Neural cell (in vitro differentiated cells): Measurements from ENCODE around the gene FAM151B. TPM values are rescaled to one million over a fixed set of nuclear protein-coding genes. Genes with fewer than 3 reads are reported as not detected.

Source experiments
- H2AFZ ChIP-seq: fragments of 200-600, 300-800 bp; sonication (generic), shearing (Covaris generic); 2 replicates; pipeline ENCODE4 v1.6.0; 2014; ENCODE audit warnings: low read depth, mild to moderate bottlenecking, antibody characterized with exemption, low read length, moderate library complexity
- H3F3A ChIP-seq: fragments of 200-600 bp; shearing (Covaris generic); 2 replicates; pipeline ENCODE4 v1.6.1; 2016; ENCODE audit warnings: mild to moderate bottlenecking, moderate library complexity, mixed read lengths, antibody characterized with exemption, low read length; ENCODE audit not compliant: insufficient read depth, poor library complexity, severe bottlenecking
- H3K27ac ChIP-seq: fragments of 200-600, 300-800 bp; sonication (generic), shearing (Covaris generic); 2 replicates; pipeline ENCODE4 v1.5.1; 2014; ENCODE audit warnings: mild to moderate bottlenecking, low read length, moderate library complexity
- H3K27me3 ChIP-seq: fragments of 300-800, 200-600 bp; sonication (generic), shearing (Covaris generic); 2 replicates; pipeline ENCODE4 v1.6.0; 2014; ENCODE audit warnings: mild to moderate bottlenecking, low read depth, low read length, moderate library complexity; ENCODE audit not compliant: insufficient read depth
- H3K36me3 ChIP-seq: fragments of 300-800, 200-600 bp; sonication (generic), shearing (Covaris generic); 2 replicates; pipeline ENCODE4 v1.5.1; 2014; ENCODE audit warnings: mild to moderate bottlenecking, antibody characterized with exemption, low read length, moderate library complexity; ENCODE audit not compliant: insufficient read depth
- H3K4me2 ChIP-seq: fragments of 300-800, 200-600 bp; sonication (generic), shearing (Covaris generic); 2 replicates; pipeline ENCODE4 v1.6.0; 2014; ENCODE audit warnings: mild to moderate bottlenecking, low read length
- H3K4me3 ChIP-seq: fragments of 300-800, 200-600 bp; sonication (generic), shearing (Covaris generic); 2 replicates; pipeline ENCODE4 v1.5.1; 2014; ENCODE audit warnings: mild to moderate bottlenecking, low read length, moderate library complexity
- H3K79me2 ChIP-seq: fragments of 200-600 bp; shearing (Covaris generic); replicated peaks from 2 replicates; pipeline ENCODE4 v1.6.0; 2014; ENCODE audit warnings: mild to moderate bottlenecking, low read length, moderate library complexity; ENCODE audit not compliant: insufficient read depth
- H3K9ac ChIP-seq: fragments of 300-800, 200-600 bp; sonication (generic), shearing (Covaris generic); 2 replicates; pipeline ENCODE4 v1.6.1; 2016; ENCODE audit warnings: mild to moderate bottlenecking, low read length, mixed read lengths
- H3K9me2 ChIP-seq: fragments of 200-600 bp; shearing (Covaris generic); 2 replicates; pipeline ENCODE4 v1.6.1; 2016; ENCODE audit warnings: mild to moderate bottlenecking, low read length, mixed read lengths; ENCODE audit not compliant: insufficient read depth
- H3K9me3 ChIP-seq: fragments of 200-600, 300-800 bp; sonication (generic), shearing (Covaris generic); 2 replicates; pipeline ENCODE4 v1.6.1; 2016; ENCODE audit warnings: mild to moderate bottlenecking, mixed run types, low read length, moderate library complexity, mixed read lengths
- H4K20me1 ChIP-seq: fragments of 200-600 bp; shearing (Covaris generic); 2 replicates; pipeline ENCODE4 v1.6.1; 2016; ENCODE audit warnings: mild to moderate bottlenecking, mixed run types; ENCODE audit not compliant: insufficient read depth
- EP300 ChIP-seq: fragments of 450-650 bp; conservative IDR thresholded peaks from 2 replicates; pipeline ENCODE4 v1.6.1; 2014; ENCODE audit warnings: antibody characterized with exemption, mild to moderate bottlenecking, moderate library complexity; ENCODE audit not compliant: poor library complexity, severe bottlenecking
- EZH2 ChIP-seq: fragments of 200-600, 300-800 bp; shearing (Covaris generic), sonication (generic); IDR thresholded peaks from 2 replicates; pipeline ENCODE4 v1.6.1; 2014; ENCODE audit warnings: antibody characterized with exemption, low read length, borderline replicate concordance, mild to moderate bottlenecking; ENCODE audit not compliant: insufficient read depth, poor library complexity, severe bottlenecking
- MXI1 ChIP-seq: fragments of 450-650 bp; conservative IDR thresholded peaks from 2 replicates; pipeline ENCODE4 v1.6.1; 2014; ENCODE audit warnings: antibody characterized with exemption, mild to moderate bottlenecking; ENCODE audit not compliant: poor library complexity, severe bottlenecking
- POLR2AphosphoS5 ChIP-seq: IDR thresholded peaks from 2 replicates; pipeline ENCODE4 v1.6.1; 2012
- RAD21 ChIP-seq: fragments of 450-650 bp; conservative IDR thresholded peaks from 2 replicates; pipeline ENCODE4 v1.6.1; 2014; ENCODE audit warnings: antibody characterized with exemption, mild to moderate bottlenecking, moderate library complexity
- SMC3 ChIP-seq: fragments of 450-650 bp; conservative IDR thresholded peaks from 2 replicates; pipeline ENCODE4 v1.6.1; 2014; ENCODE audit warnings: antibody characterized with exemption, mild to moderate bottlenecking, moderate library complexity; ENCODE audit not compliant: poor library complexity
- TAF1 ChIP-seq: IDR thresholded peaks from 2 replicates; pipeline ENCODE4 v1.6.1; 2012; ENCODE audit warnings: low read depth
- polyA plus RNA-seq: library from polyadenylated mRNA; depleted of rRNA; stranded (reverse); fragments of >200 nt; gene quantifications from 2 replicates; pipeline ENCODE4 v1.2.3, GENCODE V29; 2014
- TF ChIP-seq, protein P1 (sequence below): IDR thresholded peaks from 2 replicates; pipeline ENCODE4 v1.6.1; 2012; ENCODE audit warnings: borderline replicate concordance
- TF ChIP-seq, protein P2 (sequence below): fragments of 450-650 bp; IDR thresholded peaks from 2 replicates; pipeline ENCODE4 v1.5.1; 2014; ENCODE audit warnings: antibody characterized with exemption, mild to moderate bottlenecking, moderate library complexity; ENCODE audit not compliant: poor library complexity, severe bottlenecking

FAM151B gene
- polyA plus RNA-seq, 1 donor from 2014 or later, result 3.3 TPM

DNA sequence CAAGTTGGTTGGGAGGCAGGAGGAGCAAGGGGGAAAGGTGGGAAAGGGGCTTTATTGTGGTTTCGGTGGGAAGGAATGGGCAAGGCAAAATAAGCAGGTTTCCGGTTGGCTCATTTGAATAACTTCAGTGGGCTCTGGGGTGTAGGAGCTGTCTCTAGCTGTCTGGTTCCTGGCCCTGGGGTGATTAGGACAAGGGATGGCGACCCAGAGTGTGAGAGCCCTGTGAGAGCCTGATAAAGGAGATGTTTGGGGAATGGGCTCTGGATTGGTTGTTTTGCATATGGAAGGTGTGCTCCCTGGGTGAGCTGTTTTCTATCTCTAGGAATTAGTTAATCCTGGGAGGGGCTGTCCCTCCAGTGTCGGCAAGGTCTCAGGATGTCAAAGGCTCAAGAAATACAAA, 66.7 kb downstream of the FAM151B start:
- Histone ChIP-seq H3K9me3 (no peaks in the 10 kb centered on the region), H4K20me1 (no peaks in the 10 kb centered on the region), H3K27ac (no peak overlapping the region), H3F3A (no peaks in the 10 kb centered on the region), H3K9me2 (no peaks in the 10 kb centered on the region), H3K36me3 (no peaks in the 10 kb centered on the region), H2AFZ (no peak overlapping the region), H3K4me2 (no peak overlapping the region), H3K27me3 (no peaks in the 10 kb centered on the region), H3K9ac (no peak overlapping the region), H3K4me3 (no peak overlapping the region), H3K79me2 (no peaks in the 10 kb centered on the region)
- TF ChIP-seq RAD21 (no peak), TAF1 (no peak), EP300 (no peak), SMC3 (no peak), MXI1 (no peak), EZH2 (no peak), POLR2AphosphoS5 (no peak)
- TF ChIP-seq, protein P1, sequence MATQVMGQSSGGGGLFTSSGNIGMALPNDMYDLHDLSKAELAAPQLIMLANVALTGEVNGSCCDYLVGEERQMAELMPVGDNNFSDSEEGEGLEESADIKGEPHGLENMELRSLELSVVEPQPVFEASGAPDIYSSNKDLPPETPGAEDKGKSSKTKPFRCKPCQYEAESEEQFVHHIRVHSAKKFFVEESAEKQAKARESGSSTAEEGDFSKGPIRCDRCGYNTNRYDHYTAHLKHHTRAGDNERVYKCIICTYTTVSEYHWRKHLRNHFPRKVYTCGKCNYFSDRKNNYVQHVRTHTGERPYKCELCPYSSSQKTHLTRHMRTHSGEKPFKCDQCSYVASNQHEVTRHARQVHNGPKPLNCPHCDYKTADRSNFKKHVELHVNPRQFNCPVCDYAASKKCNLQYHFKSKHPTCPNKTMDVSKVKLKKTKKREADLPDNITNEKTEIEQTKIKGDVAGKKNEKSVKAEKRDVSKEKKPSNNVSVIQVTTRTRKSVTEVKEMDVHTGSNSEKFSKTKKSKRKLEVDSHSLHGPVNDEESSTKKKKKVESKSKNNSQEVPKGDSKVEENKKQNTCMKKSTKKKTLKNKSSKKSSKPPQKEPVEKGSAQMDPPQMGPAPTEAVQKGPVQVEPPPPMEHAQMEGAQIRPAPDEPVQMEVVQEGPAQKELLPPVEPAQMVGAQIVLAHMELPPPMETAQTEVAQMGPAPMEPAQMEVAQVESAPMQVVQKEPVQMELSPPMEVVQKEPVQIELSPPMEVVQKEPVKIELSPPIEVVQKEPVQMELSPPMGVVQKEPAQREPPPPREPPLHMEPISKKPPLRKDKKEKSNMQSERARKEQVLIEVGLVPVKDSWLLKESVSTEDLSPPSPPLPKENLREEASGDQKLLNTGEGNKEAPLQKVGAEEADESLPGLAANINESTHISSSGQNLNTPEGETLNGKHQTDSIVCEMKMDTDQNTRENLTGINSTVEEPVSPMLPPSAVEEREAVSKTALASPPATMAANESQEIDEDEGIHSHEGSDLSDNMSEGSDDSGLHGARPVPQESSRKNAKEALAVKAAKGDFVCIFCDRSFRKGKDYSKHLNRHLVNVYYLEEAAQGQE, result no peak
- TF ChIP-seq, protein P2, sequence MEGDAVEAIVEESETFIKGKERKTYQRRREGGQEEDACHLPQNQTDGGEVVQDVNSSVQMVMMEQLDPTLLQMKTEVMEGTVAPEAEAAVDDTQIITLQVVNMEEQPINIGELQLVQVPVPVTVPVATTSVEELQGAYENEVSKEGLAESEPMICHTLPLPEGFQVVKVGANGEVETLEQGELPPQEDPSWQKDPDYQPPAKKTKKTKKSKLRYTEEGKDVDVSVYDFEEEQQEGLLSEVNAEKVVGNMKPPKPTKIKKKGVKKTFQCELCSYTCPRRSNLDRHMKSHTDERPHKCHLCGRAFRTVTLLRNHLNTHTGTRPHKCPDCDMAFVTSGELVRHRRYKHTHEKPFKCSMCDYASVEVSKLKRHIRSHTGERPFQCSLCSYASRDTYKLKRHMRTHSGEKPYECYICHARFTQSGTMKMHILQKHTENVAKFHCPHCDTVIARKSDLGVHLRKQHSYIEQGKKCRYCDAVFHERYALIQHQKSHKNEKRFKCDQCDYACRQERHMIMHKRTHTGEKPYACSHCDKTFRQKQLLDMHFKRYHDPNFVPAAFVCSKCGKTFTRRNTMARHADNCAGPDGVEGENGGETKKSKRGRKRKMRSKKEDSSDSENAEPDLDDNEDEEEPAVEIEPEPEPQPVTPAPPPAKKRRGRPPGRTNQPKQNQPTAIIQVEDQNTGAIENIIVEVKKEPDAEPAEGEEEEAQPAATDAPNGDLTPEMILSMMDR, result no peak

DNA sequence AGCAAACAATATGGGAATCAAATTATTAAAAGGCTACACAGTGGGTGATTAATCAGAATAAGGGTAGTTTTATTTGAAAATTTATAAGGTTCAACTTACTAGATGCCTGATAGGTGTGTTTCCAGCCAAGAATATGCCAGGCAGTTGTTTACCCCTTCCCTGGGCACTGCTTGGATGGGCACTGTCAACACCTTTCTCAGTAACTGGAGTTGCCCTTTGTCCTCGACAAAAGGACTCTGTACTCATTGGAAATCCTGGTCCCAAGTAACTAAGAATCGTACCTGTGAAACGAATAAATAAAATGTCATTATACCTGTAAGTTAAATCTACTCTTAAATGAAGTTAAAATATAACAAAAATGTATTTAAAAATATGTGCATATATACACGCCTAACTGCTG, 67.2 kb downstream of the FAM151B start:
- Histone ChIP-seq H3K79me2 (no peaks in the 10 kb centered on the region), H3K36me3 (no peaks in the 10 kb centered on the region), H3K27ac (no peak overlapping the region), H3K27me3 (no peaks in the 10 kb centered on the region), H4K20me1 (no peaks in the 10 kb centered on the region), H2AFZ (no peak overlapping the region), H3K4me2 (no peak overlapping the region), H3K4me3 (no peak overlapping the region), H3K9ac (no peak overlapping the region), H3K9me3 (no peaks in the 10 kb centered on the region), H3F3A (no peaks in the 10 kb centered on the region), H3K9me2 (no peaks in the 10 kb centered on the region)
- TF ChIP-seq SMC3 (no peak), EP300 (no peak), POLR2AphosphoS5 (no peak), MXI1 (no peak), RAD21 (no peak), TAF1 (no peak), EZH2 (no peak)
- TF ChIP-seq, protein P2, result no peak
- TF ChIP-seq, protein P1, result no peak
